ENCODE results near the gene TET3. TPM values are rescaled to one million over a fixed set of nuclear protein-coding genes. Genes with fewer than 3 reads are reported as not detected.

The TET3 gene
- total and polyA plus RNA-seq, 2 experiments from 2014 or later, result 3.6 to 19.9 TPM

DNA sequence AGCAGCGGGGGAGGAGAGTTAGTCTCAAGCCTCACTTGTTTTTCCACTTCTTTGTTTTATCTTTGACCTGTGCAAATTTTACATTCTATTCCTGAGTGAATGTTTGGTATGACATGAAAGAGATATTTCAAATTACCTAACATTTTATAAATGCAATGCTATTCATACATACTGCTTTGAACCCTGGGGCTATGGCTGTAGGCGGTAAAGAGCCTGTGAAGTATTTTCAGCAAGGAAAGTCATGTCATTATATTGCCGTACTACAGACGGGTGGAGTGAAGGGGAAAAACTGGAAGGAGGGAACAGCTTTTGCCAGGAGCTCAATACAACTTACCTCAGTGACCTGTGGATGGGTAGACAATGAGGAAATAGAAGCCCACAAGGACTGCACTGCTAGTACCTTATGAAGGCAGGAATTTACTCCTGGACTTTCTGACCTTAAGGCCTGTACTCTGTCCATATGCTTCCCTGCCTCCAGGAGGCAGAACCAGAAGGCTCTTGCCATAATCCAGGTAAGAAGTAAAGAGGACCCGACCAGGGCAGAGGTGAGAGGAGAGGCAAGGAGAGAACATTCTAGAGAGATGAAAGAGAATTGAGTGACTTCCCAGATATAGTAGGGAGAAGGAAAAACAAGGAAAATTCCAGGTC is 28.4 kb upstream of the TET3 start:
- TF ChIP-seq, protein P1, sequence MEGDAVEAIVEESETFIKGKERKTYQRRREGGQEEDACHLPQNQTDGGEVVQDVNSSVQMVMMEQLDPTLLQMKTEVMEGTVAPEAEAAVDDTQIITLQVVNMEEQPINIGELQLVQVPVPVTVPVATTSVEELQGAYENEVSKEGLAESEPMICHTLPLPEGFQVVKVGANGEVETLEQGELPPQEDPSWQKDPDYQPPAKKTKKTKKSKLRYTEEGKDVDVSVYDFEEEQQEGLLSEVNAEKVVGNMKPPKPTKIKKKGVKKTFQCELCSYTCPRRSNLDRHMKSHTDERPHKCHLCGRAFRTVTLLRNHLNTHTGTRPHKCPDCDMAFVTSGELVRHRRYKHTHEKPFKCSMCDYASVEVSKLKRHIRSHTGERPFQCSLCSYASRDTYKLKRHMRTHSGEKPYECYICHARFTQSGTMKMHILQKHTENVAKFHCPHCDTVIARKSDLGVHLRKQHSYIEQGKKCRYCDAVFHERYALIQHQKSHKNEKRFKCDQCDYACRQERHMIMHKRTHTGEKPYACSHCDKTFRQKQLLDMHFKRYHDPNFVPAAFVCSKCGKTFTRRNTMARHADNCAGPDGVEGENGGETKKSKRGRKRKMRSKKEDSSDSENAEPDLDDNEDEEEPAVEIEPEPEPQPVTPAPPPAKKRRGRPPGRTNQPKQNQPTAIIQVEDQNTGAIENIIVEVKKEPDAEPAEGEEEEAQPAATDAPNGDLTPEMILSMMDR (conservative IDR thresholded peaks at IDR 0.05; ENCODE audit: low read depth in 2 of 2), result peak in 1 of 2 experiments; percentile 23; a peak in 2 of 4 replicates
- no peak for TF ChIP-seq STAT1 (IDR thresholded peaks at IDR 0.05; ENCODE audit: unreplicated experiment)
- Histone ChIP-seq H3K27ac (ENCODE audit: low read depth) (no peak overlapping the region), H4K20me1 (replicated peaks; ENCODE audit: insufficient read depth) (peaks cover 30% of the 10 kb centered on the region), H2AFZ (no peak overlapping the region), H3K4me3 (no peak overlapping the region), H3K9me2 (ENCODE audit: insufficient read depth) (no peaks in the 10 kb centered on the region), H3F3A (replicated peaks; ENCODE audit: low read depth) (no peaks in the 10 kb centered on the region), H3K36me3 (ENCODE audit: insufficient read depth) (peaks cover 29% of the 10 kb centered on the region), H3K4me1 (ENCODE audit: insufficient read depth) (no peaks in the 10 kb centered on the region), H3K27me3 (ENCODE audit: insufficient read depth) (no peaks in the 10 kb centered on the region), H3K79me2 (replicated peaks; ENCODE audit: insufficient read depth) (peaks cover 3% of the 10 kb centered on the region; the same call in 1 of the 2 replicates), H3K4me2 (no peak overlapping the region)
- H3K27me3 Mint-ChIP-seq (ENCODE audit: insufficient read depth, low read depth, poor library complexity), result peaks cover 2% of the 10 kb centered on the region
- H3K4me1 Mint-ChIP-seq, result no peaks in the 10 kb centered on the region
- H3K9me3 Mint-ChIP-seq, result no peaks in the 10 kb centered on the region
- no peak overlapping the region for H3K4me3 Mint-ChIP-seq
- H3K27ac Mint-ChIP-seq, result no peak overlapping the region
- DNase-seq (ENCODE audit: low spot score) (no peak), ATAC-seq (peak; percentile 34; the same call in 1 of the 3 replicates)
- peaks cover 58% of the 10 kb centered on the region for H3K36me3 Mint-ChIP-seq (ENCODE audit: low read depth)

DNA sequence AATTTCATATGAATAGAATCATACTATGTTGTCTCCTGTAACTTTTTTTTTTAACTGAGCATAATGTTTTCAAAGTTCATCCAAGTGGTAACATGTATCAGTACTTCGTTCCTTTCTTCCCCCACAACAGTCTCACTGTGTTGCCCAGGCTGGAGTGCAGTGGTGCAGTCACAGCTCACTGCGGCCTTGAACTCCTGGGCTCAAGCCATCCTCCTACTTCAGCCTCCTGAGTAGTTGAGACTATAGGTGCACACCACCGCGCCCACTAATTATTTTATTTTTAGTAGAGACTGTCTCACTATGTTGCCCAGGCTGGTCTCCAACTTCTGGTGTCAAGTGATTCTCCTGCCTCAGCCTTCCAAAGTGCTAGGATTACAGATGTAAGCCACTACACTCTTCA is 23.4 kb upstream of the TET3 start:
- no peaks in the 10 kb centered on the region; the same call in 1 of the 3 replicates for H3K9me3 Mint-ChIP-seq
- no peaks in the 10 kb centered on the region for H3K79me2 ChIP-seq (replicated peaks; ENCODE audit: insufficient read depth)
- H4K20me1 ChIP-seq (replicated peaks; ENCODE audit: insufficient read depth), result peaks cover 15% of the 10 kb centered on the region
- H3K4me3 Mint-ChIP-seq, result no peak overlapping the region
- H3K27ac ChIP-seq (ENCODE audit: low read depth), result no peak overlapping the region
- no peaks in the 10 kb centered on the region for H3K4me1 ChIP-seq (ENCODE audit: insufficient read depth)
- H3K4me1 Mint-ChIP-seq, result no peaks in the 10 kb centered on the region
- H2AFZ ChIP-seq, result no peak overlapping the region
- H3K27ac Mint-ChIP-seq, result no peak overlapping the region
- peaks cover 30% of the 10 kb centered on the region for H3K36me3 Mint-ChIP-seq (ENCODE audit: low read depth)
- ATAC-seq (no peak), DNase-seq (ENCODE audit: low spot score) (no peak)
- H3K4me2 ChIP-seq, result no peak overlapping the region
- H3K9me2 ChIP-seq (ENCODE audit: insufficient read depth), result peaks cover 3% of the 10 kb centered on the region; the same call in 1 of the 2 replicates
- no peak overlapping the region for H3K4me3 ChIP-seq
- peaks cover 19% of the 10 kb centered on the region for H3K36me3 ChIP-seq (ENCODE audit: insufficient read depth)
- H3F3A ChIP-seq (replicated peaks; ENCODE audit: low read depth), result no peaks in the 10 kb centered on the region
- no peaks in the 10 kb centered on the region for H3K27me3 ChIP-seq (ENCODE audit: insufficient read depth)
- peaks cover 3% of the 10 kb centered on the region for H3K27me3 Mint-ChIP-seq (ENCODE audit: insufficient read depth, low read depth, poor library complexity)
- TF ChIP-seq, protein P2, sequence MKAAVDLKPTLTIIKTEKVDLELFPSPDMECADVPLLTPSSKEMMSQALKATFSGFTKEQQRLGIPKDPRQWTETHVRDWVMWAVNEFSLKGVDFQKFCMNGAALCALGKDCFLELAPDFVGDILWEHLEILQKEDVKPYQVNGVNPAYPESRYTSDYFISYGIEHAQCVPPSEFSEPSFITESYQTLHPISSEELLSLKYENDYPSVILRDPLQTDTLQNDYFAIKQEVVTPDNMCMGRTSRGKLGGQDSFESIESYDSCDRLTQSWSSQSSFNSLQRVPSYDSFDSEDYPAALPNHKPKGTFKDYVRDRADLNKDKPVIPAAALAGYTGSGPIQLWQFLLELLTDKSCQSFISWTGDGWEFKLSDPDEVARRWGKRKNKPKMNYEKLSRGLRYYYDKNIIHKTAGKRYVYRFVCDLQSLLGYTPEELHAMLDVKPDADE (IDR thresholded peaks at IDR 0.05), result no peak
- TF ChIP-seq EZH2phosphoT487 (IDR thresholded peaks at IDR 0.05; ENCODE audit: unreplicated experiment) (no peak), POLR2AphosphoS5 (IDR thresholded peaks at IDR 0.05; ENCODE audit: low read depth) (no peak), CREB1 (CRISPR knock-in tag; IDR thresholded peaks at IDR 0.05; ENCODE audit: low read depth) (no peak), STAT1 (IDR thresholded peaks at IDR 0.05; ENCODE audit: unreplicated experiment) (no peak), ZNF331 (CRISPR knock-in tag; IDR thresholded peaks at IDR 0.05; ENCODE audit: low read depth) (no peak), NANOG (IDR thresholded peaks at IDR 0.05; ENCODE audit: borderline replicate concordance) (no peak), ZNF114 (CRISPR knock-in tag; IDR thresholded peaks at IDR 0.05) (no peak), EZH2 (IDR thresholded peaks at IDR 0.05; ENCODE audit: low read depth, unreplicated experiment) (no peak), JUNB (IDR thresholded peaks at IDR 0.05; ENCODE audit: unreplicated experiment) (no peak)
- TF ChIP-seq, protein P3, sequence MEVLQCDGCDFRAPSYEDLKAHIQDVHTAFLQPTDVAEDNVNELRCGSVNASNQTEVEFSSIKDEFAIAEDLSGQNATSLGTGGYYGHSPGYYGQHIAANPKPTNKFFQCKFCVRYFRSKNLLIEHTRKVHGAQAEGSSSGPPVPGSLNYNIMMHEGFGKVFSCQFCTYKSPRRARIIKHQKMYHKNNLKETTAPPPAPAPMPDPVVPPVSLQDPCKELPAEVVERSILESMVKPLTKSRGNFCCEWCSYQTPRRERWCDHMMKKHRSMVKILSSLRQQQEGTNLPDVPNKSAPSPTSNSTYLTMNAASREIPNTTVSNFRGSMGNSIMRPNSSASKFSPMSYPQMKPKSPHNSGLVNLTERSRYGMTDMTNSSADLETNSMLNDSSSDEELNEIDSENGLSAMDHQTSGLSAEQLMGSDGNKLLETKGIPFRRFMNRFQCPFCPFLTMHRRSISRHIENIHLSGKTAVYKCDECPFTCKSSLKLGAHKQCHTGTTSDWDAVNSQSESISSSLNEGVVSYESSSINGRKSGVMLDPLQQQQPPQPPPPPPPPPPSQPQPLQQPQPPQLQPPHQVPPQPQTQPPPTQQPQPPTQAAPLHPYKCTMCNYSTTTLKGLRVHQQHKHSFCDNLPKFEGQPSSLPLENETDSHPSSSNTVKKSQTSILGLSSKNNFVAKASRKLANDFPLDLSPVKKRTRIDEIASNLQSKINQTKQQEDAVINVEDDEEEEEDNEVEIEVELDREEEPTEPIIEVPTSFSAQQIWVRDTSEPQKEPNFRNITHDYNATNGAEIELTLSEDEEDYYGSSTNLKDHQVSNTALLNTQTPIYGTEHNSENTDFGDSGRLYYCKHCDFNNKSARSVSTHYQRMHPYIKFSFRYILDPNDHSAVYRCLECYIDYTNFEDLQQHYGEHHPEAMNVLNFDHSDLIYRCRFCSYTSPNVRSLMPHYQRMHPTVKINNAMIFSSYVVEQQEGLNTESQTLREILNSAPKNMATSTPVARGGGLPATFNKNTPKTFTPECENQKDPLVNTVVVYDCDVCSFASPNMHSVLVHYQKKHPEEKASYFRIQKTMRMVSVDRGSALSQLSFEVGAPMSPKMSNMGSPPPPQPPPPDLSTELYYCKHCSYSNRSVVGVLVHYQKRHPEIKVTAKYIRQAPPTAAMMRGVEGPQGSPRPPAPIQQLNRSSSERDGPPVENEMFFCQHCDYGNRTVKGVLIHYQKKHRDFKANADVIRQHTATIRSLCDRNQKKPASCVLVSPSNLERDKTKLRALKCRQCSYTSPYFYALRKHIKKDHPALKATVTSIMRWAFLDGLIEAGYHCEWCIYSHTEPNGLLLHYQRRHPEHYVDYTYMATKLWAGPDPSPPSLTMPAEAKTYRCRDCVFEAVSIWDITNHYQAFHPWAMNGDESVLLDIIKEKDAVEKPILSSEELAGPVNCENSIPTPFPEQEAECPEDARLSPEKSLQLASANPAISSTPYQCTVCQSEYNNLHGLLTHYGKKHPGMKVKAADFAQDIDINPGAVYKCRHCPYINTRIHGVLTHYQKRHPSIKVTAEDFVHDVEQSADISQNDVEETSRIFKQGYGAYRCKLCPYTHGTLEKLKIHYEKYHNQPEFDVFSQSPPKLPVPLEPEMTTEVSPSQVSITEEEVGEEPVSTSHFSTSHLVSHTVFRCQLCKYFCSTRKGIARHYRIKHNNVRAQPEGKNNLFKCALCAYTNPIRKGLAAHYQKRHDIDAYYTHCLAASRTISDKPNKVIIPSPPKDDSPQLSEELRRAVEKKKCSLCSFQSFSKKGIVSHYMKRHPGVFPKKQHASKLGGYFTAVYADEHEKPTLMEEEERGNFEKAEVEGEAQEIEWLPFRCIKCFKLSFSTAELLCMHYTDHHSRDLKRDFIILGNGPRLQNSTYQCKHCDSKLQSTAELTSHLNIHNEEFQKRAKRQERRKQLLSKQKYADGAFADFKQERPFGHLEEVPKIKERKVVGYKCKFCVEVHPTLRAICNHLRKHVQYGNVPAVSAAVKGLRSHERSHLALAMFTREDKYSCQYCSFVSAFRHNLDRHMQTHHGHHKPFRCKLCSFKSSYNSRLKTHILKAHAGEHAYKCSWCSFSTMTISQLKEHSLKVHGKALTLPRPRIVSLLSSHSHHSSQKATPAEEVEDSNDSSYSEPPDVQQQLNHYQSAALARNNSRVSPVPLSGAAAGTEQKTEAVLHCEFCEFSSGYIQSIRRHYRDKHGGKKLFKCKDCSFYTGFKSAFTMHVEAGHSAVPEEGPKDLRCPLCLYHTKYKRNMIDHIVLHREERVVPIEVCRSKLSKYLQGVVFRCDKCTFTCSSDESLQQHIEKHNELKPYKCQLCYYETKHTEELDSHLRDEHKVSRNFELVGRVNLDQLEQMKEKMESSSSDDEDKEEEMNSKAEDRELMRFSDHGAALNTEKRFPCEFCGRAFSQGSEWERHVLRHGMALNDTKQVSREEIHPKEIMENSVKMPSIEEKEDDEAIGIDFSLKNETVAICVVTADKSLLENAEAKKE (CRISPR knock-in tag; IDR thresholded peaks at IDR 0.05), result no peak
